ENCODE results near the gene FER1L5.

- TF ChIP-seq CTCF (IDR thresholded peaks at IDR 0.05 in 4 of 5, conservative IDR thresholded peaks at IDR 0.05 in 1 of 5) (no peak), POLR2A (IDR thresholded peaks at IDR 0.05) (no peak)
These were observed 109.2 kb downstream of the FER1L5 start for GRCh38 chr2:96751800-96752199.
